NCI-H2029 (cell line): Measurements from ENCODE around the gene ARL6IP5.
A peak's percentile ranks its signal among the peaks of the same experiment; 100 is the strongest.

Experiments used
- DNase-seq: peaks from one replicate; lab custom pipeline; 2025; lab: John Stamatoyannopoulos, UW

ARL6IP5 gene

GRCh38 chr3:69085833-69086722, 1.3 kb downstream of the ARL6IP5 start:
- peak; percentile 27 for DNase-seq

- no peak for DNase-seq
Measured at GRCh38 chr3:69087030-69087791, 2.5 kb downstream of the ARL6IP5 start.

- DNase-seq: no peak
Measured at GRCh38 chr3:69088063-69088462, 3.3 kb downstream of the ARL6IP5 start.

- no peak for DNase-seq
Measured at GRCh38 chr3:69090021-69090420, 5.3 kb downstream of the ARL6IP5 start.

GRCh38 chr3:69091389-69092029, 6.8 kb downstream of the ARL6IP5 start:
- no peak for DNase-seq

GRCh38 chr3:69092030-69092516, 7.3 kb downstream of the ARL6IP5 start:
- DNase-seq: no peak

- DNase-seq: no peak
Measured at GRCh38 chr3:69094467-69095205, 9.9 kb downstream of the ARL6IP5 start.

- DNase-seq: no peak
Measured at GRCh38 chr3:69095636-69096035, 10.9 kb downstream of the ARL6IP5 start.

- DNase-seq: no peak
Measured at GRCh38 chr3:69096299-69096698, 11.6 kb downstream of the ARL6IP5 start.

GRCh38 chr3:69097407-69098086, 12.8 kb downstream of the ARL6IP5 start:
- no peak for DNase-seq

- DNase-seq: no peak
Measured at GRCh38 chr3:69099576-69099975, 14.8 kb downstream of the ARL6IP5 start.

- DNase-seq: no peak
Measured at GRCh38 chr3:69102384-69102783, 17.6 kb downstream of the ARL6IP5 start.

- DNase-seq: no peak
Measured at GRCh38 chr3:69103123-69103522, 18.4 kb downstream of the ARL6IP5 start.

- DNase-seq: no peak
Measured at GRCh38 chr3:69104586-69104985, 19.8 kb downstream of the ARL6IP5 start.

- DNase-seq: no peak
Measured at GRCh38 chr3:69105320-69105719, 20.6 kb downstream of the ARL6IP5 start.

- no peak for DNase-seq
Measured at GRCh38 chr3:69107841-69108240, 23.1 kb downstream of the ARL6IP5 start.

GRCh38 chr3:69108811-69109210, 24.1 kb downstream of the ARL6IP5 start:
- no peak for DNase-seq

GRCh38 chr3:69110941-69111546, 26.3 kb downstream of the ARL6IP5 start:
- no peak for DNase-seq

GRCh38 chr3:69113536-69113935, 28.8 kb downstream of the ARL6IP5 start:
- no peak for DNase-seq

- DNase-seq: no peak
Measured at GRCh38 chr3:69115731-69116130, 31.0 kb downstream of the ARL6IP5 start.

- DNase-seq: no peak
Measured at GRCh38 chr3:69116162-69116561, 31.4 kb downstream of the ARL6IP5 start.
